ENCODE data around the gene SLC35G3. TPM values are rescaled to one million over a fixed set of nuclear protein-coding genes. Genes with fewer than 3 reads are reported as not detected.

SLC35G3 gene
- polyA plus RNA-seq, 1 donor from 2014 or later, result not detected

- Histone ChIP-seq H3K4me2 (ENCODE audit: low read length) (no peak overlapping the region), H2AFZ (ENCODE audit: low read depth, low read length) (no peak overlapping the region), H3K36me3 (ENCODE audit: insufficient read depth, low read length) (no peaks in the 10 kb centered on the region), H3K9me2 (ENCODE audit: insufficient read depth, low read length) (no peaks in the 10 kb centered on the region), H3K4me3 (ENCODE audit: low read length) (no peak overlapping the region), H3K9ac (ENCODE audit: low read length) (no peak overlapping the region), H3K27me3 (ENCODE audit: insufficient read depth, low read depth, low read length) (no peaks in the 10 kb centered on the region), H4K20me1 (ENCODE audit: insufficient read depth) (no peaks in the 10 kb centered on the region), H3K27ac (ENCODE audit: low read length) (no peak overlapping the region), H3F3A (ENCODE audit: insufficient read depth, low read length, poor library complexity, severe bottlenecking) (no peaks in the 10 kb centered on the region), H3K79me2 (replicated peaks; ENCODE audit: insufficient read depth, low read length) (no peaks in the 10 kb centered on the region), H3K9me3 (ENCODE audit: low read length) (no peaks in the 10 kb centered on the region)
- TF ChIP-seq TAF1 (IDR thresholded peaks at IDR 0.05; ENCODE audit: low read depth), result no peak
- TF ChIP-seq SMC3 (conservative IDR thresholded peaks at IDR 0.05; ENCODE audit: poor library complexity), result no peak
- TF ChIP-seq CTCF (IDR thresholded peaks at IDR 0.05; ENCODE audit: poor library complexity, severe bottlenecking), result no peak
- TF ChIP-seq POLR2AphosphoS5 (IDR thresholded peaks at IDR 0.05), result no peak
Observed at GRCh38 chr17:35159940-35160339, 34.3 kb downstream of the SLC35G3 start.

- no peaks in the 10 kb centered on the region for H3K36me3 ChIP-seq (ENCODE audit: insufficient read depth, low read length)
- H3K4me2 ChIP-seq (ENCODE audit: low read length), result no peak overlapping the region
- H3K4me3 ChIP-seq (ENCODE audit: low read length), result no peak overlapping the region
- H3K27me3 ChIP-seq (ENCODE audit: insufficient read depth, low read depth, low read length), result no peaks in the 10 kb centered on the region
- no peaks in the 10 kb centered on the region for H4K20me1 ChIP-seq (ENCODE audit: insufficient read depth)
- H2AFZ ChIP-seq (ENCODE audit: low read depth, low read length), result no peak overlapping the region
- no peak overlapping the region for H3K9ac ChIP-seq (ENCODE audit: low read length)
- no peak overlapping the region for H3K27ac ChIP-seq (ENCODE audit: low read length)
- no peaks in the 10 kb centered on the region for H3F3A ChIP-seq (ENCODE audit: insufficient read depth, low read length, poor library complexity, severe bottlenecking)
- no peaks in the 10 kb centered on the region for H3K9me2 ChIP-seq (ENCODE audit: insufficient read depth, low read length)
- no peaks in the 10 kb centered on the region for H3K9me3 ChIP-seq (ENCODE audit: low read length)
- TF ChIP-seq TAF1 (IDR thresholded peaks at IDR 0.05; ENCODE audit: low read depth) (no peak), POLR2AphosphoS5 (IDR thresholded peaks at IDR 0.05) (no peak), EZH2 (IDR thresholded peaks at IDR 0.05; ENCODE audit: borderline replicate concordance, insufficient read depth, low read length, poor library complexity, severe bottlenecking) (no peak), MXI1 (conservative IDR thresholded peaks at IDR 0.05; ENCODE audit: poor library complexity, severe bottlenecking) (no peak), EP300 (conservative IDR thresholded peaks at IDR 0.05; ENCODE audit: poor library complexity, severe bottlenecking) (no peak), CTCF (IDR thresholded peaks at IDR 0.05; ENCODE audit: poor library complexity, severe bottlenecking) (no peak)
- H3K79me2 ChIP-seq (replicated peaks; ENCODE audit: insufficient read depth, low read length), result no peaks in the 10 kb centered on the region
Observed at GRCh38 chr17:35155246-35155645, 38.9 kb downstream of the SLC35G3 start.

- Histone ChIP-seq H3K9ac (ENCODE audit: low read length) (no peak overlapping the region), H3K27ac (ENCODE audit: low read length) (no peak overlapping the region), H4K20me1 (ENCODE audit: insufficient read depth) (no peaks in the 10 kb centered on the region), H3F3A (ENCODE audit: insufficient read depth, low read length, poor library complexity, severe bottlenecking) (no peaks in the 10 kb centered on the region), H3K79me2 (replicated peaks; ENCODE audit: insufficient read depth, low read length) (no peaks in the 10 kb centered on the region), H3K9me2 (ENCODE audit: insufficient read depth, low read length) (no peaks in the 10 kb centered on the region), H3K4me3 (ENCODE audit: low read length) (no peak overlapping the region), H3K36me3 (ENCODE audit: insufficient read depth, low read length) (no peaks in the 10 kb centered on the region), H2AFZ (ENCODE audit: low read depth, low read length) (no peak overlapping the region), H3K27me3 (ENCODE audit: insufficient read depth, low read depth, low read length) (no peaks in the 10 kb centered on the region), H3K9me3 (ENCODE audit: low read length) (no peaks in the 10 kb centered on the region), H3K4me2 (ENCODE audit: low read length) (no peak overlapping the region)
- TF ChIP-seq CTCF (IDR thresholded peaks at IDR 0.05; ENCODE audit: poor library complexity, severe bottlenecking), result no peak
- TF ChIP-seq MXI1 (conservative IDR thresholded peaks at IDR 0.05; ENCODE audit: poor library complexity, severe bottlenecking), result no peak
- TF ChIP-seq TAF1 (IDR thresholded peaks at IDR 0.05; ENCODE audit: low read depth), result no peak
- no peak for TF ChIP-seq RAD21 (conservative IDR thresholded peaks at IDR 0.05)
- no peak for TF ChIP-seq SMC3 (conservative IDR thresholded peaks at IDR 0.05; ENCODE audit: poor library complexity)
- TF ChIP-seq EP300 (conservative IDR thresholded peaks at IDR 0.05; ENCODE audit: poor library complexity, severe bottlenecking), result no peak
- no peak for TF ChIP-seq POLR2AphosphoS5 (IDR thresholded peaks at IDR 0.05)
Observed at GRCh38 chr17:35154196-35155165, 39.7 kb downstream of the SLC35G3 start.

Measured in neural cell (in vitro differentiated cells).